GM21737 (cell line): Measurements from ENCODE around the gene CNTN4.
"Not testable (repeated sequence)": the region's sequence is repeated elsewhere in the genome, so short reads cannot be mapped to it uniquely, and the experiment has no call there.

Experiments
- ATAC-seq: cut with Tn5 transposase; IDR thresholded peaks from one replicate; pipeline ENCODE4 v1.9.1; 2021; ENCODE audit warnings: mild to moderate bottlenecking, moderate library complexity; ENCODE audit not compliant: unreplicated experiment

The CNTN4 gene

DNA sequence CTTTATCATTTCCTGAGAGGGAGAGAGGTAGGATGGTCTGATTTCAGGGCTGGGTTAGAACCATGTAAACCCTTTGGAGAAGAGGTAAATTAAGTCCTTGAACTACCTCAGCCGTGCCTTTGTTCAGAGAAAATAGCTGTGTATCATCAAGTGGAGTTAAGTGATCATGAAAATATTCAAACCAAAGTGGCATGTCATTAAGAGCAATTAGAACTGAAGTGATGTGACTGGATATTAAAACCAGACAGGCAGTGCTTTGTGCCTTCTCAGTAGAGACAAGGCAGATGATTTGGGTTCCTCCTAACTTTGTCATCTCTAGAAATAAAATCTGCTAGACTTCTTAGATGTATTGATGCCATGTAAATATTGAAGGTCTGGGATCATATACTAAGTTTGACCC, 840.0 kb downstream of the CNTN4 start:
- ATAC-seq = no peak

DNA sequence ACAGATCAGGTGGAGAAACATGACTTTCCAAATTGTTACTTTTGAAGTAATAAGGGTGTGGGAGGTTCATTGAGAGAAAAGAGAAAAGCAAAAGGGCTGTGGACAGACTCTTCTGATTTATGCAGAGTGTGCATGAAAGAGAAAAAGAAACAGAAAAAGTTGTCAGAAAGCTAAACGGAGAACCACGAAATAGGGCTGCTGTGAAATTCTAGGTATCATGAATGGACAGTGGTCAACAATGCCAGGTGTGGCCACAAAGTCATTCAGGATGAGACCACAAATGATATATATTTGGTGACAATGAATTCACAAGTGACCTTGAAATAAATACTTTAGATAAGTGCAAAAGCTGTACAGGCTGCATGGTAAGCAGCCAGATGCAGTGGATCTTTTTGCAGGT, 841.4 kb downstream of the CNTN4 start:
- ATAC-seq = peak; percentile 34

DNA sequence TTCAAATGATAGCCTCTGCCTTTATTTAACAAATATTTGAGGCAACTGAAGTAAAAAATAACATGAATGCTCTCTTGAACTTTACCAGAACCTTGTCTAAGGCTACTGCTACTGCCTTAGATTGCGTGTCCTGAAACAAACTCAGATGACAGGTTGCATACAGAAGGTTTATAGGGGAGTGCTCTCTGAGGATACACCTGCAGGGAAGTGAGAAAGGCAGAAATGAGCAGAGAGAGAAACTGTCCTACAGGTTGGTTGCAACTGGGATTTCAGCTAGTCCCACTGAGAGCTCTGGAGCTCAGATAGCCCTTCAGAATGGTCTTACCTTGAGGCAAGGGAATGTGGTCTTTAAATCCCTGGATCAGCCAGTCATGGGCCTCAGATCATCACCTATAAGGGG, 846.0 kb downstream of the CNTN4 start:
- peak; percentile 90 for ATAC-seq

DNA sequence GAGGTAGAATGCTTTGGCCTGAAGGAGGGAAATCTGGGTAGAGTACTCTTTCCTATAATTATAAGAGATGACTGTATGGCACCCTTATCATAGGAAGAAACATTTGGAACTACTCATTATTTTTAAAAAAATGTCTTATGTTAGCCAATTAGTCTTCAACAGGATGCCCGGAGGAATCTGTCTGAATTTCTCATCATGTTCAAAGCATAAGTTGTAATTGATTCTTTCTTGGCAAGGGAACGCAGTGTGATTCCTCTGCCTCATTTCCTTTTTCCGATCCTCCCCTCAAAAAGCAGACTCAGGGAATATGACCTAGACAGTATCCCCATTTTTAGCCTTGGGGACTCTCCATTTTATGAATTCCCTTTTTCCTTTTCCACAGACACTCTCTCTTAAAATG, 846.5 kb downstream of the CNTN4 start:
- no peak for ATAC-seq

DNA sequence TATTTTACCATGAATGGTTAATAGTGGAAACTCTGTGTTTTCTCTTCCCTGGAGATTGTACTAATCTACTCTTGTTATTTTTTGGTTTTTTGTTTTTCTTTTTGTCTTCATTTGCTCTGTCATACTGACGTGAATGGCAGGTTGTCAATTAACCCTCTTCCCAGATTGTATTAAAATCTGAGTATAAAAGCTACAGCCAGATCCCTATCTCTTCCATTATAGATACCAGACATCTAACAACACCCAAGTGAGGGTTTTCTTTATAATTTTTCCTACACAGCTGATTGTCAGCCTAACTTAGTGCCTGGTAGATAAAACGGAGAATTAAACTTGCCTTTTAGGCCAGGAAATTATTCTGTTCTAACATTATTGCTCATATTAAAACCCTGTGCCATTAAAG, 848.9 kb downstream of the CNTN4 start:
- no peak for ATAC-seq

DNA sequence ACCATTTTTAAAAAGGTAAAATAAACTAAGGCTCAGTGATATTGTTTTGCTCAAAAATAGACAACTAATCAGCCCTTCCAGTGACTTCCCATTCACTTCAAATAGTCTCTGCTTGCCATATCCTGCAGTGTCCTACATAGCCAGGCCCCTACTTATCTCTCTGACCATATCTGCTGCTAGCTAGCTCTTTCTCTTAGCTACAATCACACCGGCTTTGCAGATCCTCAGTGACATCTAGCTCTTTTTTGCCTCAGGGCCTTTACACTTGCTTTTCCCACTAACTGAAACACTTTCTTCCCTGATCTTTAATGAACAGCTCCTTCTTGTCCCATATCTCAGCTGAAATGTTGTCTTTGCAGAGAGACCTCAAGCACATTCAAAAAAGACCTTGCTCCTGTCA, 850.2 kb downstream of the CNTN4 start:
- no peak for ATAC-seq

DNA sequence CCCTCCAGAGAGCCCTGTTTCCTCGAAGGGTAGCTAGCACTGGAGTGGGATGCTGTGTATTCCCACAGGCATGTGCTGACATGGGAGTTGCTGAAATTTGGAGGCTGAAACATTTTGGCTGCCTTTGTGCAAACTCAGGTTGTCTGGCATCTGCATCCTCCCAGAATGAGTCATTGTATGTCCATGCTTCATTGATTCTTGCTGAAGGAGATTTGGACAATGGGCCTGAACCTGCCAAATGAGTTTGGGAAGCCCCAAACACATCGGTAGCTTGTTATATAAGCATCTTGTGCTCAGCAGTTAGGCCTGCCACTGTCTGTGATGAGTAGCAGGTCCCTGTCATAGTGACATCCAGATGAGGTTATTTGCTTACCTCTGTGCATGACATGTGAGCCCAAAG, 851.5 kb downstream of the CNTN4 start:
- no peak for ATAC-seq

DNA sequence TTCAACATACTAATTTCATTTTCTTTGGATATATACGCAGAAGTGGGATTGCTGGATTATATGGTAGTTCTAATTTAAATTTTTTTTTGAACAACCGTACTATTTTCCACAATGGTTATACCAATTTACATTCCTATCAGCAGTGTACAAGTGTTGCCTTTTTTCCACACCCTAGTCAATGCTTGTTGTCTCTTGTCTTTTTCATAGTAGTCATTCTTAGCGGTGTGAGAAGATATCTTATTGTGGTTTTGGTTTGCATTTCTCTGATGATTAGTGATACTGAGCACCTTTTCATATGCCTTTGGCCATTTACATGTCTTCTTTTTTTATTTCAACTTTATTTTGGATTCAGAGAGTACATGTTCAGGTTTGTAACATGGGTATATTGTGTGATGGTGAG, 858.4 kb downstream of the CNTN4 start:
- no peak for ATAC-seq

DNA sequence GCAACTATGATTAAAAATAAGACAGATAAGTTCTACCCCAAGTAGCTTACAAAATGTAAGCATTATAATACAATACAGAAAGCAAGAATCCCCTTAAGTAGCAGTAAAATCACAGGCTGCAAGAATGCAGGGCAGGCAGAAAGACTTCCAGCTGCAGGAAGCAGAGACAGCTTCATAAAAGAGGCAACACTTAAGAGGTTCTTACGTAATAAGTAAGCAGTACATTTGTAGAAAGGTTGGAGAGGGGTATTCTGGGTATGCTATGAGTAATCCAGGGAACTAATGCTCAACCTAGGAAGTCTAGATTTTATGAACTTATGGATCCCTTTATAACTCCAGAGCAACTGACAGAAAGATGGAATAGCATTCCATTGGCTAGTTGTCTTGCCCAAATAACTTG, 859.9 kb downstream of the CNTN4 start:
- no peak for ATAC-seq

DNA sequence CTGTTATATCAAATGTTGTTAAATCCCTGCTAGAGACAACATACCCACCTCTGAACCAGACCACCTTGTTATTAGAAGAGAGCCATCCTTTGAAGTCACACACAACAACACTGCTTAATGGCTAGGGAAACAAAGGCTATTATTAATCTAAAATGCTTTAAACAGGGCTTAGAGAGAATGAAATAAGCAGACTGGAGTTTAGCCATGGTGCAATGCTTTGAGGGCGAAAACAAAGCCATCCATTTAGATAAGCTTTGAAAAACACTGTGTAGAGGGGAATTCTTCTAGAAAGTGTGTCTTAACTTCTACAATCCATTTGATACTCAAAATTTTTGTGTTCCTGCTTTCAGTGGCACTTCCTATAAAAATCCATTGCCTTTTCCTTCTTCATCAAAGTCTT, 862.9 kb downstream of the CNTN4 start:
- ATAC-seq = no peak

DNA sequence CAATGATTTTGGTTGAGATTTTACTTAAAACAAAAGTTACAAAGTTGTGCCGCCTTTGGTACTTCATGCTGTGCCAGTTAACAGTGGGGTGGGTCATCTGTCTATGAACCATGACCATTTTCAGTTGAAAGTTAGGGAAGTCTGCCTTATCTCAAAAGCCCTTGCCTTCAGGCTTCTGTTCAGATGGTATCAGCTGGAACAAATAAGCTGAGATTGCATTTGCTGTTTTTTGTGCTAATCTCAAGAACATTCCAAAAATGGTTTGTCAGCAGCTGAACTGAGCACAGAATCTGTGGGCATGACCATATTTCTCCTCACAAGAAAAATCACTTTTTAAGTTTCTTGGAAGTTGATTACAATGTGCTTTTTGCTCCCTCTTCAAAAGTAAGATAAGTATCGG, 869.2 kb downstream of the CNTN4 start:
- no peak for ATAC-seq

DNA sequence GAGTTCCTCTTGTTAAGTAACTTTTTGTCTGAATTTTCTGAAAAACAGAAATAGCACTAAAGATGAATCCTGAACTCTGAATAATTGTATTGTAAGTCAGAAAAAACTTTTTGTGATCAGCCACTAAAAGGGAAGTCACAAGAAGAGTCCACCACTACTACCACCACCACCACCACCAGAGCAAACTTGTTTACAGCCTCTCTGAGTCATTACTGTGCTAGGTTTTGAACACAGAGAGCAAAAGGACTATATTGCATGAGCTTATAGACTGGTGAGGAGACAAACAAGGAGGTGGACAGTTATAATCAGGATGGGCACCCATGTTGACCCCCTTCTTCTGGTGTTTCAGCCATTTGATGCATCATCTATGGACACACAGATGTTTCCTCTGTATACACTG, 869.8 kb downstream of the CNTN4 start:
- no peak for ATAC-seq

DNA sequence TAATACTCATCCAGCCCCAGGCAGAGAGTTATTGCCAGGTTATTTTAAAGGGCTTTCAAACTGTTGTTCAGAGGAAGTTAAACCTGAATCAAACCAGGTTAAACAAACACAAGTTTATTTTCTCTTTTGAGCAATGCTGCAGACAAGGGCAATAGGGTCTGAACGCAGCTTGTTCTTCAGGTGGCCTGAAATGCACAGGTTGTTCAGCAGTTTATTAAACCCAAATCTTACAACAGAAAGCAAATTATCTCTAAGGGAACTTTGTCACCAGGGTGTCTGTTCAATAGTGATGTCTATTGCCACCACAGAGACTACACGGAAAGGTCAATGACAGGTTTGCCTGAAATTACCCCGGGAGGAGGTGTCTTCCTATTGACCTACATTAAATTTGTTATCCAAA, 877.5 kb downstream of the CNTN4 start:
- no peak for ATAC-seq

DNA sequence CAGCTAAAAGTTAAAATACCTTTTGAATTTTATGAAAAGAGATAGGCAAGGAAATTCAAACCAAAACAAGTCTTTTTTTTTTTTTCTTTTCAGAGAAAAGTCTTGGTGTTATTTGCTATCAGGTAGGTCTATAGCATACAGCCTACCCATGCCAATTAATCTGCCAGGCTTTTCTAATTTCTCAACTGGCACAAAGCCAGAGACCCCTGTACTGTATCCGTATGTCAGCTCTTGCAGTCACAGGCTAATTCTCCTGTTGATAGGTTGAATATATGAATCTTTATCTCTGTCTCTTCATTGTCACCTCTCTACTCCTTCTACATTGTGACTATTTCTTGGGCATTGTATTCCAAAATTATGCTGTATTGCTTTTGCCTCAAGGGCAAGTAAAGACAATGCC, 878.1 kb downstream of the CNTN4 start:
- ATAC-seq = no peak

DNA sequence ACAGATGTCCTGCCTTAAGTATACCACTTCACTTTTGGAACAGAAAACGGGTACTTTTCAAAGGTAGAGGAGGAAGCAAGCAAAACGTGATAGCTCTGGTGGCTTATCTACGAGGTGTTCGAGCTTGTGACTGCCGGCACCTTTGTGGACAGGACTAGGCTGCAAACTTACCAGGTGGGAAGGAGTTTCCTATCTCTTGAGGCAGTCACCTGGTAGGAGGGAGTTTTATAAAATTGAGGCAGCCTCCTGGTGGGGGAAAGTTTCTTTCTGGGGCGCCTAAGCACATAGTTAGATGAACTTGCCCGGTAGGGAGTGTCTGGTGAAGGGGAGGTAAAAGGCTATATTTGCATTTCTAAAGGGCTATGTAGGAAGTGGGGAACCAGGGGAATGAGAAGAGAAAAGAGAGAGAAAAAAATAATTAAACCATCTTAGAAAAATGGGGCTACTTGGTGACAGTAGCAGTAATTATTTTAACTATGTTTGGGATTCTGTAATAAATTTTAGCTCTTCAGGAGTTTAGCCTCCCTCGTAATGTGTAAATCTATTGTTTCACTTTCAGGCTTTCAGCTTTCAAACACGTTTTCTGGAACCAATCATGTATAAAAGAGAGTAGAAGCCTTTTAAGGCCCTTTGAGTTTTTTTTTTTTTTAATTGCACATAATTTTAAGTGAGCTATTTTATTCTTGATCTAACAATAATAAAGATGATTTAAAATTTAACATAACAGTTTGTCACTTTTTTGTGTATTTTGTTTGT, 880.5 kb downstream of the CNTN4 start:
- no peak for ATAC-seq

DNA sequence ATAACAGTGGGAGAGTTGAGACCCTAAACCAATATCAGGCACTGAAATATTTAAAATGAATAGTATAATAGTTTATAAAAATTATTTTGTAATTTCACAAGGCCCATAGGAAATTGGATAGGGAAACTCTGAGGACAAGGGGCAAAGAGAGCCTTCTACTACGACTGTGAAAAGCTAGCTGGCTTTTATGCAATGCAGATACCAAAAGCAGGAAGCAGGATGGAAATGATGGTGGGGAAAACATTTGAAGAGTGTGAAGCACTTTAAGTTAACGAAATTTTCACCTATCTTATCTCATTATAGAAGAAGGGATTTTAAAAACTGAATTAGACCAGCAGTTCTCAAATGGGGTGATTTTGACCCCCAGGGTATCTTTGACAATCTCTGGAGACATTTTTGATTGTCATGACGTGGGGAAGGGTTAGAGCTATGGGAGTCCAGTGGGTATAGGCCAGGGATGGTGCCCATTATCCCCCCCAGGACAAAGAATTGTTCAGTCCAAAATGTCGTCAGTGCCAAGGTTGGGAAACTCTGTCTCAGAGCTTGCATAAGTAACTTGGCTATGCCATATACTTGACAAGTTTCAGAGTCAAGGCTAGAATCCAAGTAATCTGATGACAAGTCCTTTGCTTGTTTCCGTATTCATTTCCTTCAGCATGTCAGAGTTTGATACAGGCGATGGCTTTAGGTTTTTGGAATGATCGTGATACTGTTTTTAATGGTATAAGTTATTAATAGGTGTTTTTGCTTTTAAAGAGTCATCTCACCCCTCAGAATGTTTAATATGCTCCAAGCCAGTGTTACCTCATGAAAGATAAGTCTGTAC, 885.6 kb downstream of the CNTN4 start:
- no peak for ATAC-seq

DNA sequence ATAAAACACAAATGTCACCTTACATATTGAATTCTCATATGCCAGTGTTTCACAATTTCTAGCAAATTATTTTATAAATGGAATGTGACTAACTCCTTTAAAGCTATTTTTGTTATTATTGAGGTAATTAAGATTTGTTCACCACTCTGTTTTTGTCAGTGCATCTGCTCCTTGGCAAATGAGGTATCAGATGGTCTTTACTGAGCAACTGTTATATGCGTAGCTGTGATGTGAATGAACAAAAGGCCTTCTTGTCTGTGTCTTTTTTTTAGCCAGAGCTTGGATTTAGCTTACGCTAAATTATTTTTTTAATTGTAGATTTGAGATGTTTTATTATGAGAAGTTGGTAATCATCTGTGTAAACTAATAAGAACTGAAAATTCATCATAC, 886.2 kb downstream of the CNTN4 start:
- no peak for ATAC-seq

DNA sequence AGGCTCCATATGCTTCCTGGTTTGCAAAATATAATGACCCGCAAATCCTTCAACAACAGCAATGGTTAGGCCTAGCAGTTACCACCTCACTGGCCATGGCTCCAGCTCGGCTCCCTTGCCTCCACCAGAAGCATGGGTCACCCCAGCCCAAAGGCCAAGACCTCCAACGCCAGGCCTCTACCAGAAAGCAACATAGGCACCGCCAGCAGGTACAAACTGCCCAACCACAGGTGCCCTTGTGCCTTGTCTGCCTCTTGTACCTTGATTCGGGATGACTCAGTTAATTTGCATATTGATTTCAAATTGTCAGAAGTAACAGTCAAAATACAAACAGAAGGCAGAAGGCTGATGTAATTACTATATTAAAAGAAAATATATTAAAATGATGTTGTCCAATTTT, 886.8 kb downstream of the CNTN4 start:
- ATAC-seq = no peak

DNA sequence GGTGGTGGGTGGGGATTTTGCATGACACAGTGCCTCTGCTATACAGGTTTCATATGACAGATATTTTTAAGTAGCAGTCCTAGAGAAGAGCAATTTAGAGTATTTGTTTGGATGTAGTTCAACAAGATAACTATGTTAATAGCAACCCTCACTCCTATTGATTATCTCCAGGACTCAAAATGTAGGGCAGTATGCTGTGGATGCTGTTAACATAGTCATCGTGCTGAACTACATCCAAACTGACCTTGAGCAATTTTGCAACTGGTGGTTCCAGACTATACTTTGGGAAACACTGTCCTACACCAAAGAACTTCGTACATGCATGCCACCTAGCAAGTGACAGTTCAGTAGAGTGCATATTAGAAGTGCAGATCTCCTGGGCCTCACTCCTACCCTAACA, 893.9 kb downstream of the CNTN4 start:
- no peak for ATAC-seq

DNA sequence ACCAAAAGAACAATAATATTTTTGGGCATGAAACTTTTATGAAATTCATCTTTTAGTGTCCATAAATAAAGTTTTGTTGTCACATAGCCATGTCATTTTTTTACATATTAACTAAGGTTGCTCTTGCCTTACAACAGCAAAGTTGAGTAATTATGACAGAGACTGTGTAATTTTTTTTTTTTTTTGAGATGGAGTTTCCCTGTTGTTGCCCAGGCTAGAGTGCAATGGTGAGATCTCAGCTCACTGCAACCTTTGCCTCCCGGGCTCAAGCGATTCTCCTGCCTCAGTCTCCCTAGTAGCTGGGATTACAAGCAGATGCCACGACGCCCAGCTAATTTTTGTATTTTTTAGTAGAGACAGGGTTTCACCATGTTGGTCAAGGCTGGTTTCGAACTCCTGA, 894.5 kb downstream of the CNTN4 start:
- ATAC-seq = not testable (repeated sequence)

DNA sequence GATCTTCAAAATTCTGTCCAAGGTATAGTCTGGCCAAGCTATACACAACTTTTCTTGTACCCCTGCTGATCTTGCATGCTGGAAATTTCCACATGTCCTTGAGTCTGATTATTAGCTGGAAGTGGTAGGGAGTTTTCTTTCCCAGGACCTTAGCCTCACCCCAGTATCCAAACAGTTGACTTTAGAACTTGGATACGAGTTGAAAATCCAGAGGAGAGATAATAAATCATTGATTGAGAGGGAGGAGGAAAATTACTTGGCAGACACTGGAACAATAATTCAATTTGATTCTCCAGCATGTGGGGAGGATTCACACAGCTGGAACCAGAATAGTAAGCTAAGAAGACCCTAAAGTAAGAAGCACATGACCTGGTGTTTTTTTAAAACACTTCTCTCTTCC, 895.1 kb downstream of the CNTN4 start:
- ATAC-seq = no peak

DNA sequence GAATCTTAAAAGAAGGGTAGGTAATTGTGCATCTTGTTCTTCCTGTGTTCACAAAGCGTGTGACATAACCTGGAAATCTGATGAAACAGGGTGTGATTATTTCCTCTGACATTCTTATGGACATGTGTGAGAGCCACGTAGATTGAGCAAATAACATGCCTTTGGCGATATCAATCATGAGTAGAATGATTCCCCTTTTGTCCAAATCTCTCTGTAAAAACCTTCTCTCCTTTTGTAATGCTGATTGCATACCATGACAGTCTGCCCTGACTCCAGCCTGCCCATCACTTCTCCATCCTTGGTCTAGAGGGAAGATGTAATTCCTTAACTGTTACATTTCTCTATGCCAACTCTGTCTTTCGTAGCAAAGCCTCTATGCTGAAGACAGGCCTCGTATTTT, 896.5 kb downstream of the CNTN4 start:
- ATAC-seq = no peak
